Activated CD8-positive, alpha-beta T cell treated with anti-CD3 and anti-CD28 coated beads for 36 hours (primary cell): ENCODE measurements around the gene PLSCR3. TPM values are rescaled to one million over a fixed set of nuclear protein-coding genes. Genes with fewer than 3 reads are reported as not detected.
A peak's percentile ranks its signal among the peaks of the same experiment; 100 is the strongest.

Experiments used
- ATAC-seq: fragments of 200-7000 bp; cut with Tn5 transposase; one replicate; pipeline ENCODE4 v1.10.0; 2021; ENCODE audit warnings: mild to moderate bottlenecking, moderate library complexity
- CTCF ChIA-PET: fragments of 350-600 bp; sonication (Branson Sonifier 250); formaldehyde crosslinking; loops from one replicate; lab custom pipeline; 2021; ENCODE audit warnings: antibody characterized with exemption; lab: Charles Lee
- POLR2A ChIA-PET: fragments of 350-600 bp; sonication (Branson Sonifier 250); formaldehyde crosslinking; loops from one replicate; lab custom pipeline; 2021; ENCODE audit warnings: antibody characterized with exemption; lab: Charles Lee
- DNase-seq: peaks from one replicate; pipeline ENCODE4 v3.0.0-alpha.2; 2020
- H3K27ac Mint-ChIP-seq: one replicate; pipeline ENCODE4 v1.8.0; 2021; ENCODE audit warnings: mild to moderate bottlenecking, mixed read lengths
- H3K27me3 Mint-ChIP-seq: one replicate; pipeline ENCODE4 v1.8.0; 2021; ENCODE audit warnings: mixed read lengths
- H3K36me3 Mint-ChIP-seq: one replicate; pipeline ENCODE4 v1.8.0; 2021; ENCODE audit warnings: low read depth, mixed read lengths
- H3K4me1 Mint-ChIP-seq: one replicate; pipeline ENCODE4 v1.8.0; 2021; ENCODE audit warnings: low read depth, mixed read lengths
- H3K4me3 Mint-ChIP-seq: one replicate; pipeline ENCODE4 v1.8.0; 2021; ENCODE audit warnings: mild to moderate bottlenecking, moderate library complexity, mixed read lengths
- H3K9me3 Mint-ChIP-seq: one replicate; pipeline ENCODE4 v1.8.0; 2021; ENCODE audit warnings: mixed read lengths
- CTCF ChIP-seq: fragments of 200-600 bp; IDR thresholded peaks from one replicate; pipeline ENCODE4 v1.8.0; 2022; ENCODE audit warnings: antibody characterized with exemption, mild to moderate bottlenecking
- intact Hi-C: fragments of 100-400 bp; cut with micrococcal nuclease; formaldehyde crosslinking; loops from one replicate; pipeline ENCODE4 v1.10.0; 2022
- total RNA-seq, 2 experiments: library from RNA; stranded (reverse); gene quantifications; one replicate each; pipeline ENCODE4 v1.2.3, GENCODE V29; 2021

The PLSCR3 gene
- total RNA-seq, 2 experiments from 2014 or later = 62.6 to 71.1 TPM

- Mint-ChIP-seq H3K4me1 (peaks cover 27% of the 10 kb centered on the region), H3K9me3 (no peaks in the 10 kb centered on the region), H3K27ac (peak overlapping the region; percentile 10), H3K36me3 (peaks cover 32% of the 10 kb centered on the region), H3K4me3 (no peak overlapping the region), H3K27me3 (no peaks in the 10 kb centered on the region)
- POLR2A ChIA-PET = interaction anchor here (1.2 kb wide), 2 partner anchors 12 to 37 kb away, joined by 3 read pairs; partner anchors contain the start of gene TMEM256
- CTCF ChIA-PET = no interaction called here
- ATAC-seq (no peak), DNase-seq (no peak)
- no peak for TF ChIP-seq CTCF
- intact Hi-C loops = no loop called here
These were observed 3.0 kb downstream of the PLSCR3 start for GRCh38 chr17:7391307-7391706.

GRCh38 chr17:7389924-7390910 is 4.1 kb downstream of the PLSCR3 start:
- no peak for ATAC-seq
- intact Hi-C loops = no loop called here
- DNase-seq = no peak
- H3K9me3 Mint-ChIP-seq = no peaks in the 10 kb centered on the region
- TF ChIP-seq CTCF = no peak
- CTCF ChIA-PET = interaction anchor here (1.4 to 2.2 kb wide), 3 partner anchors 35 to 170 kb away, joined by 5 to 10 read pairs (median 5); partner anchors contain the start of gene TMEM95
- no peak overlapping the region for H3K4me3 Mint-ChIP-seq
- peaks cover 27% of the 10 kb centered on the region for H3K4me1 Mint-ChIP-seq
- H3K27ac Mint-ChIP-seq = no peak overlapping the region
- POLR2A ChIA-PET = interaction anchor here (1.1 to 1.5 kb wide), 4 partner anchors 10 to 96 kb away, joined by 3 to 6 read pairs (median 3); partner anchors contain the start of genes TMEM256 and TNK1
- H3K36me3 Mint-ChIP-seq = peaks cover 32% of the 10 kb centered on the region
- H3K27me3 Mint-ChIP-seq = no peaks in the 10 kb centered on the region

- ChIA-PET POLR2A (interaction anchor here (1.1 to 1.5 kb wide), 2 partner anchors 9 to 97 kb away, joined by 3 to 6 read pairs; partner anchors contain the start of gene TNK1), CTCF (interaction anchor here (1.1 to 2.2 kb wide), 4 partner anchors 9 to 244 kb away, joined by 3 to 10 read pairs (median 4); partner anchors contain the start of gene TMEM95)
- no peak for TF ChIP-seq CTCF
- no peak for ATAC-seq
- no peak for DNase-seq
- Mint-ChIP-seq H3K36me3 (peaks cover 28% of the 10 kb centered on the region), H3K4me3 (no peak overlapping the region), H3K4me1 (peaks cover 27% of the 10 kb centered on the region), H3K27me3 (no peaks in the 10 kb centered on the region), H3K9me3 (no peaks in the 10 kb centered on the region), H3K27ac (no peak overlapping the region)
- intact Hi-C loops = no loop called here
These were observed 5.5 kb downstream of the PLSCR3 start for GRCh38 chr17:7388856-7389255.

GRCh38 chr17:7384489-7385081 is 9.7 kb downstream of the PLSCR3 start:
- H3K27ac Mint-ChIP-seq = peak overlapping the region; percentile 85
- H3K9me3 Mint-ChIP-seq = no peaks in the 10 kb centered on the region
- H3K4me3 Mint-ChIP-seq = peak overlapping the region; percentile 76
- ChIA-PET CTCF (interaction anchor here (0.7 to 2.2 kb wide), 6 partner anchors 9 to 204 kb away, joined by 3 to 8 read pairs (median 4); partner anchors contain the start of genes PLSCR3 and TMEM95), POLR2A (interaction anchor here (1.0 to 2.6 kb wide), 10 partner anchors 9 to 177 kb away, joined by 3 to 11 read pairs (median 6); partner anchors contain the start of genes PLSCR3, SENP3 and TMEM102)
- ATAC-seq (no peak), DNase-seq (no peak)
- H3K4me1 Mint-ChIP-seq = peaks cover 7% of the 10 kb centered on the region
- no peak for TF ChIP-seq CTCF
- H3K36me3 Mint-ChIP-seq = peaks cover 5% of the 10 kb centered on the region
- peaks cover 26% of the 10 kb centered on the region for H3K27me3 Mint-ChIP-seq
- intact Hi-C loops = no loop called here
